WTC11 (cell line): ENCODE results near the gene CDC5L. TPM values are rescaled to one million over a fixed set of nuclear protein-coding genes. Genes with fewer than 3 reads are reported as not detected.

Source experiments
- ATAC-seq: fragments of 200-7000 bp; cut with Tn5 transposase; 2 replicates; pipeline ENCODE4 v1.10.0; 2021; ENCODE audit warnings: mild to moderate bottlenecking, moderate library complexity
- CTCF ChIA-PET: fragments of 300-600 bp; sonication (Branson Sonifier 250); formaldehyde crosslinking; loops from one replicate; lab custom pipeline; 2021; ENCODE audit warnings: antibody characterized with exemption; lab: Charles Lee
- POLR2A ChIA-PET: fragments of 350-600 bp; sonication (Branson Sonifier 250); formaldehyde crosslinking; loops from one replicate; lab custom pipeline; 2021; ENCODE audit warnings: antibody characterized with exemption; lab: Charles Lee
- DNase-seq: peaks from one replicate; pipeline ENCODE4 v3.0.0; 2021; ENCODE audit warnings: low spot score
- H3K27ac Mint-ChIP-seq: 2 replicates; pipeline ENCODE4 v1.8.0; 2021; ENCODE audit warnings: mixed read lengths
- H3K27me3 Mint-ChIP-seq: 2 replicates; pipeline ENCODE4 v1.8.0; 2021; ENCODE audit warnings: low read depth, mild to moderate bottlenecking, moderate library complexity, mixed read lengths
- H3K36me3 Mint-ChIP-seq: 2 replicates; pipeline ENCODE4 v1.8.0; 2021; ENCODE audit warnings: mixed read lengths
- H3K4me1 Mint-ChIP-seq: 2 replicates; pipeline ENCODE4 v1.8.0; 2022; ENCODE audit warnings: mixed read lengths
- H3K4me3 Mint-ChIP-seq: 2 replicates; pipeline ENCODE4 v1.8.0; 2021; ENCODE audit warnings: mild to moderate bottlenecking, moderate library complexity, mixed read lengths
- H3K9me3 Mint-ChIP-seq: 2 replicates; pipeline ENCODE4 v1.8.0; 2021; ENCODE audit warnings: mixed read lengths
- FOXP1 ChIP-seq: sonication (generic); formaldehyde crosslinking; IDR thresholded peaks from 2 replicates; pipeline ENCODE4 v1.8.0; 2022; ENCODE audit warnings: missing genetic modification reagents, mild to moderate bottlenecking, moderate library complexity, borderline replicate concordance
- HMGA2 ChIP-seq: fragments of 250-450 bp; sonication (Bioruptor Pico); IDR thresholded peaks from 2 replicates; pipeline ENCODE4 v1.4.0; 2021; ENCODE audit warnings: mild to moderate bottlenecking, moderate library complexity
- KAT7 ChIP-seq: sonication (generic); formaldehyde crosslinking; IDR thresholded peaks from 2 replicates; pipeline ENCODE4 v1.8.1; 2023; ENCODE audit warnings: missing genetic modification reagents, mild to moderate bottlenecking, borderline replicate concordance
- NFYB ChIP-seq: sonication (generic); formaldehyde crosslinking; conservative IDR thresholded peaks from 2 replicates; pipeline ENCODE4 v1.8.0; 2022; ENCODE audit warnings: low read depth, missing genetic modification reagents
- SMAD3 ChIP-seq: sonication (generic); formaldehyde crosslinking; IDR thresholded peaks from 2 replicates; pipeline ENCODE4 v1.8.0; 2022; ENCODE audit warnings: missing genetic modification reagents, mild to moderate bottlenecking, borderline replicate concordance
- SMAD4 ChIP-seq: sonication (generic); formaldehyde crosslinking; IDR thresholded peaks from 2 replicates; pipeline ENCODE4 v1.8.0; 2022; ENCODE audit warnings: mild to moderate bottlenecking, missing genetic modification reagents
- SP1 ChIP-seq: sonication (generic); formaldehyde crosslinking; conservative IDR thresholded peaks from 2 replicates; pipeline ENCODE4 v1.8.1; 2022; ENCODE audit warnings: missing genetic modification reagents
- TEAD1 ChIP-seq: sonication (generic); formaldehyde crosslinking; IDR thresholded peaks from 2 replicates; pipeline ENCODE4 v1.8.0; 2022; ENCODE audit warnings: mild to moderate bottlenecking, missing genetic modification reagents
- ZBTB21 ChIP-seq: sonication (generic); formaldehyde crosslinking; IDR thresholded peaks from 2 replicates; pipeline ENCODE4 v1.8.1; 2023; ENCODE audit warnings: mild to moderate bottlenecking, missing genetic modification reagents, borderline replicate concordance
- ZNF317 ChIP-seq: sonication (generic); formaldehyde crosslinking; IDR thresholded peaks from 2 replicates; pipeline ENCODE4 v1.8.1; 2023; ENCODE audit warnings: low read depth, mild to moderate bottlenecking, moderate library complexity, missing genetic modification reagents, borderline replicate concordance
- total RNA-seq: library from RNA; stranded (reverse); gene quantifications from 3 replicates; pipeline ENCODE4 v1.2.3, GENCODE V29; 2021
- TF ChIP-seq, protein P1 (sequence below): fragments of 250-450 bp; sonication (Bioruptor Pico); IDR thresholded peaks from 2 replicates; pipeline ENCODE4 v1.9.0; 2021; ENCODE audit warnings: mild to moderate bottlenecking
- TF ChIP-seq, protein P2 (sequence below): sonication (generic); formaldehyde crosslinking; IDR thresholded peaks from 2 replicates; pipeline ENCODE4 v1.8.0; 2022; ENCODE audit warnings: mild to moderate bottlenecking, missing genetic modification reagents
- TF ChIP-seq, protein P3 (sequence below): sonication (generic); formaldehyde crosslinking; IDR thresholded peaks from 2 replicates; pipeline ENCODE4 v1.8.1; 2023; ENCODE audit warnings: mild to moderate bottlenecking, missing genetic modification reagents, moderate library complexity
- TF ChIP-seq, protein P4 (sequence below): sonication (generic); formaldehyde crosslinking; IDR thresholded peaks from 2 replicates; pipeline ENCODE4 v1.8.1; 2022; ENCODE audit warnings: missing genetic modification reagents, borderline replicate concordance
- TF ChIP-seq, protein P5 (sequence below): fragments of 250-450 bp; sonication (Bioruptor Pico); IDR thresholded peaks from 2 replicates; pipeline ENCODE4 v1.8.0; 2021; ENCODE audit warnings: mild to moderate bottlenecking
- TF ChIP-seq, protein P6 (sequence below): sonication (generic); formaldehyde crosslinking; IDR thresholded peaks from 2 replicates; pipeline ENCODE4 v1.8.0; 2022; ENCODE audit warnings: mild to moderate bottlenecking, missing genetic modification reagents
- TF ChIP-seq, protein P7 (sequence below): fragments of 250-450 bp; sonication (Bioruptor Pico); conservative IDR thresholded peaks from 2 replicates; pipeline ENCODE4 v1.9.0; 2021; ENCODE audit warnings: mild to moderate bottlenecking

Gene CDC5L
- total RNA-seq, 1 experiment from 2014 or later: 23.5 TPM

DNA sequence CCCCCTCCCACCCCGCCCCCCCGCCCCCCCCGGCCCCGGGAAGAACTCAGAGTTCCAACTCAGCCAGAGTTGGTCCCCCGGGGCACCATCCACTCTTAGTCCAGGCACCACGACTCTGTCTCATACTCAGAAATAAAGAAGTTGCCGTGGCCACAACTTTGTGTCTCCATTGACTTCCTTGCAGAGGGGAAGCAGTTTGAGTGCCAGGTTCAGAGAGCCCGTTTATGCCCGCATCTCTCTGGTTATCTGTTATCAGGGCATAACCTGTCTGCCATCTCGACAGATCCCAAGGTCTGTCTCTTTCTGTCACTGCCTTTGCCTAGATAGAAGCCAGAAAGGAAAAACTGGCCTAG lies 605 bp downstream of the CDC5L start:
- ATAC-seq: no peak
- no peak for DNase-seq
- peak overlapping the region; percentile 88 for H3K4me3 Mint-ChIP-seq
- H3K4me1 Mint-ChIP-seq: peaks cover 24% of the 10 kb centered on the region
- peaks cover 26% of the 10 kb centered on the region for H3K36me3 Mint-ChIP-seq
- H3K27me3 Mint-ChIP-seq: no peaks in the 10 kb centered on the region
- ChIA-PET CTCF (interaction anchor here (0.9 to 1.5 kb wide), 4 partner anchors 9 to 154 kb away, joined by 3 to 7 read pairs (median 4); partner anchors contain the start of gene AARS2), POLR2A (no interaction called here)
- no peak for TF ChIP-seq ZBTB21 (CRISPR knock-in tag)
- TF ChIP-seq, protein P1, sequence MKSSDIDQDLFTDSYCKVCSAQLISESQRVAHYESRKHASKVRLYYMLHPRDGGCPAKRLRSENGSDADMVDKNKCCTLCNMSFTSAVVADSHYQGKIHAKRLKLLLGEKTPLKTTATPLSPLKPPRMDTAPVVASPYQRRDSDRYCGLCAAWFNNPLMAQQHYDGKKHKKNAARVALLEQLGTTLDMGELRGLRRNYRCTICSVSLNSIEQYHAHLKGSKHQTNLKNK (CRISPR knock-in tag): no peak
- peak overlapping the region; percentile 72 for H3K27ac Mint-ChIP-seq
- H3K9me3 Mint-ChIP-seq: no peaks in the 10 kb centered on the region

DNA sequence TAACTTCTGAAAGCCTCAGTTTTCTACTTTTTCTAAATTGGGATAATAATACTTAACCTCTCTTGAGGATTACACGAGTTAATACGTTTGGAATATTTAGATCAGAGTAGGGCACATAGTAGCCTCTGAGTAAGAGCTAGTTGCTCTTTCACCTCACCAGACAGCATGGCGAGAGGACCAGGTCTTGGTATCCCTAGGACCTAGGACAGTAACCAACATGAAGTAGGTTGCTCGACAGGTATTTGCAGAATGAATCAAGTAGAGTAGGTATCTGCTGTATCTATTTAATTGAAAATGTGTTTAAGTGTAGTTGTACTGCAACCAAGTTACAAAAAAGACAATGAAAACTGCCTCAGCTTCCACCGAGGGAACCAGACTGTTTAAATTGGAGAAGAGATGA lies 1.4 kb downstream of the CDC5L start:
- CTCF ChIA-PET: no interaction called here
- H3K4me3 Mint-ChIP-seq: peak overlapping the region; percentile 88
- no peaks in the 10 kb centered on the region for H3K9me3 Mint-ChIP-seq
- TF ChIP-seq, protein P2, sequence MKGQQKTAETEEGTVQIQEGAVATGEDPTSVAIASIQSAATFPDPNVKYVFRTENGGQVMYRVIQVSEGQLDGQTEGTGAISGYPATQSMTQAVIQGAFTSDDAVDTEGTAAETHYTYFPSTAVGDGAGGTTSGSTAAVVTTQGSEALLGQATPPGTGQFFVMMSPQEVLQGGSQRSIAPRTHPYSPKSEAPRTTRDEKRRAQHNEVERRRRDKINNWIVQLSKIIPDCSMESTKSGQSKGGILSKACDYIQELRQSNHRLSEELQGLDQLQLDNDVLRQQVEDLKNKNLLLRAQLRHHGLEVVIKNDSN (CRISPR knock-in tag): no peak
- no peak for TF ChIP-seq SP1 (CRISPR knock-in tag)
- TF ChIP-seq, protein P3, sequence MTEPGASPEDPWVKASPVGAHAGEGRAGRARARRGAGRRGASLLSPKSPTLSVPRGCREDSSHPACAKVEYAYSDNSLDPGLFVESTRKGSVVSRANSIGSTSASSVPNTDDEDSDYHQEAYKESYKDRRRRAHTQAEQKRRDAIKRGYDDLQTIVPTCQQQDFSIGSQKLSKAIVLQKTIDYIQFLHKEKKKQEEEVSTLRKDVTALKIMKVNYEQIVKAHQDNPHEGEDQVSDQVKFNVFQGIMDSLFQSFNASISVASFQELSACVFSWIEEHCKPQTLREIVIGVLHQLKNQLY (CRISPR knock-in tag): no peak
- TF ChIP-seq, protein P4, sequence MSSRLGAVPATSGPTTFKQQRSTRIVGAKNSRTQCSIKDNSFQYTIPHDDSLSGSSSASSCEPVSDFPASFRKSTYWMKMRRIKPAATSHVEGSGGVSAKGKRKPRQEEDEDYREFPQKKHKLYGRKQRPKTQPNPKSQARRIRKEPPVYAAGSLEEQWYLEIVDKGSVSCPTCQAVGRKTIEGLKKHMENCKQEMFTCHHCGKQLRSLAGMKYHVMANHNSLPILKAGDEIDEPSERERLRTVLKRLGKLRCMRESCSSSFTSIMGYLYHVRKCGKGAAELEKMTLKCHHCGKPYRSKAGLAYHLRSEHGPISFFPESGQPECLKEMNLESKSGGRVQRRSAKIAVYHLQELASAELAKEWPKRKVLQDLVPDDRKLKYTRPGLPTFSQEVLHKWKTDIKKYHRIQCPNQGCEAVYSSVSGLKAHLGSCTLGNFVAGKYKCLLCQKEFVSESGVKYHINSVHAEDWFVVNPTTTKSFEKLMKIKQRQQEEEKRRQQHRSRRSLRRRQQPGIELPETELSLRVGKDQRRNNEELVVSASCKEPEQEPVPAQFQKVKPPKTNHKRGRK (CRISPR knock-in tag): no peak
- peaks cover 33% of the 10 kb centered on the region for H3K36me3 Mint-ChIP-seq
- DNase-seq (no peak), ATAC-seq (no peak)
- peak overlapping the region; percentile 34; the same call in 1 of the 2 replicates for H3K27ac Mint-ChIP-seq
- H3K4me1 Mint-ChIP-seq: peaks cover 24% of the 10 kb centered on the region
- POLR2A ChIA-PET: no interaction called here
- H3K27me3 Mint-ChIP-seq: no peaks in the 10 kb centered on the region

DNA sequence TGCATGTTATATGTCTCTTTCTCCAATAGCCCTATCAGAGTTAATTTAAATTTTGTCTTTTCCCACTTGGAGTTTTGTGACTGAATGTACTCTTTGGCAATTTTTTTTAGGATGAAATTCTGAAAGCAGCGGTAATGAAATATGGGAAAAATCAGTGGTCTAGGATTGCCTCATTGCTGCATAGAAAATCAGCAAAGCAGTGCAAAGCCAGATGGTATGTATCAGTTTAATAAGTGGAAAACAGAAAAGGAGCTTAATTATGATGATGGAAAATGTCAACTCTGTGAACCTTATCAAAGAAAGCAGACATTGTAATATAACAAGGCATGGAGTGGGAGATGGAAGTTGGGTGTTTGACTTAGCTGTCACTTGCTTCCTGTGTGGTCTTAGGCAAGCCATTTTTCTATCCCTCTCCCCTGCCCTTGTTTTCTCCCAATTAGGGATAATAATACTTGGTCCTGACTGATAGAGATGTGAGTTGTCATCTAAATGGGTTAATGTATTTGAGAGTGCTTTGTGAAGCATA lies 2.7 kb downstream of the CDC5L start:
- DNase-seq (no peak), ATAC-seq (no peak)
- ChIA-PET CTCF (no interaction called here), POLR2A (no interaction called here)
- Mint-ChIP-seq H3K4me1 (peaks cover 24% of the 10 kb centered on the region), H3K27me3 (no peaks in the 10 kb centered on the region), H3K36me3 (peaks cover 43% of the 10 kb centered on the region), H3K27ac (no peak overlapping the region), H3K4me3 (no peak overlapping the region), H3K9me3 (no peaks in the 10 kb centered on the region)
- TF ChIP-seq SMAD4 (CRISPR knock-in tag) (no peak), KAT7 (no peak)
- TF ChIP-seq, protein P5, sequence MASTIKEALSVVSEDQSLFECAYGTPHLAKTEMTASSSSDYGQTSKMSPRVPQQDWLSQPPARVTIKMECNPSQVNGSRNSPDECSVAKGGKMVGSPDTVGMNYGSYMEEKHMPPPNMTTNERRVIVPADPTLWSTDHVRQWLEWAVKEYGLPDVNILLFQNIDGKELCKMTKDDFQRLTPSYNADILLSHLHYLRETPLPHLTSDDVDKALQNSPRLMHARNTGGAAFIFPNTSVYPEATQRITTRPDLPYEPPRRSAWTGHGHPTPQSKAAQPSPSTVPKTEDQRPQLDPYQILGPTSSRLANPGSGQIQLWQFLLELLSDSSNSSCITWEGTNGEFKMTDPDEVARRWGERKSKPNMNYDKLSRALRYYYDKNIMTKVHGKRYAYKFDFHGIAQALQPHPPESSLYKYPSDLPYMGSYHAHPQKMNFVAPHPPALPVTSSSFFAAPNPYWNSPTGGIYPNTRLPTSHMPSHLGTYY (CRISPR knock-in tag): no peak

DNA sequence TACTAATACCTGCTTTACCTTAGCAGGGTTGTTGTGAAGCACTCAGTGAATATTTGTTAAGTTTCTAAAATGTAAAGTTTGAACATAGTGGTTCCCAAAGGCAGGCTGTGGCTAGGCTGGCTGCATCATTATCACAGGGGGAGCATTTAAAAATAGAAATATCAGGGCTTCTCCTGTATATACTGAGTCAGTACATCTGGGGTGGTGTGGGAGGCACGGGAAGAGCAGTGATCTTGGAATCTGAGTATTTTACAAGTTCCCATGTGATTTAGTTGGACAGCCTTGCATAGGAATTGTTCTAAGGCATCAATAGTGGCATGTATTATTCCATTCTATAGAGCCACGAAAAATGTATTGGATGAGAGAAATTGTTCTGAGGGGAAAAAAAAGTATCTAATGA lies 8.0 kb downstream of the CDC5L start:
- Mint-ChIP-seq H3K27ac (no peak overlapping the region), H3K27me3 (no peaks in the 10 kb centered on the region), H3K9me3 (no peaks in the 10 kb centered on the region), H3K4me1 (no peaks in the 10 kb centered on the region), H3K36me3 (peaks cover 79% of the 10 kb centered on the region), H3K4me3 (no peak overlapping the region)
- DNase-seq (no peak), ATAC-seq (no peak)
- CTCF ChIA-PET: interaction anchor here (0.7 kb wide), 1 partner anchor 38 kb away, joined by 3 read pairs; no protein-coding TSS in a partner anchor
- POLR2A ChIA-PET: no interaction called here
- TF ChIP-seq, protein P5 (CRISPR knock-in tag): no peak
- TF ChIP-seq HMGA2 (CRISPR knock-in tag): no peak
- TF ChIP-seq, protein P6, sequence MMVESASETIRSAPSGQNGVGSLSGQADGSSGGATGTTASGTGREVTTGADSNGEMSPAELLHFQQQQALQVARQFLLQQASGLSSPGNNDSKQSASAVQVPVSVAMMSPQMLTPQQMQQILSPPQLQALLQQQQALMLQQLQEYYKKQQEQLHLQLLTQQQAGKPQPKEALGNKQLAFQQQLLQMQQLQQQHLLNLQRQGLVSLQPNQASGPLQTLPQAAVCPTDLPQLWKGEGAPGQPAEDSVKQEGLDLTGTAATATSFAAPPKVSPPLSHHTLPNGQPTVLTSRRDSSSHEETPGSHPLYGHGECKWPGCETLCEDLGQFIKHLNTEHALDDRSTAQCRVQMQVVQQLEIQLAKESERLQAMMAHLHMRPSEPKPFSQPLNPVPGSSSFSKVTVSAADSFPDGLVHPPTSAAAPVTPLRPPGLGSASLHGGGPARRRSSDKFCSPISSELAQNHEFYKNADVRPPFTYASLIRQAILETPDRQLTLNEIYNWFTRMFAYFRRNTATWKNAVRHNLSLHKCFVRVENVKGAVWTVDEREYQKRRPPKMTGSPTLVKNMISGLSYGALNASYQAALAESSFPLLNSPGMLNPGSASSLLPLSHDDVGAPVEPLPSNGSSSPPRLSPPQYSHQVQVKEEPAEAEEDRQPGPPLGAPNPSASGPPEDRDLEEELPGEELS (CRISPR knock-in tag): no peak
- TF ChIP-seq, protein P7, sequence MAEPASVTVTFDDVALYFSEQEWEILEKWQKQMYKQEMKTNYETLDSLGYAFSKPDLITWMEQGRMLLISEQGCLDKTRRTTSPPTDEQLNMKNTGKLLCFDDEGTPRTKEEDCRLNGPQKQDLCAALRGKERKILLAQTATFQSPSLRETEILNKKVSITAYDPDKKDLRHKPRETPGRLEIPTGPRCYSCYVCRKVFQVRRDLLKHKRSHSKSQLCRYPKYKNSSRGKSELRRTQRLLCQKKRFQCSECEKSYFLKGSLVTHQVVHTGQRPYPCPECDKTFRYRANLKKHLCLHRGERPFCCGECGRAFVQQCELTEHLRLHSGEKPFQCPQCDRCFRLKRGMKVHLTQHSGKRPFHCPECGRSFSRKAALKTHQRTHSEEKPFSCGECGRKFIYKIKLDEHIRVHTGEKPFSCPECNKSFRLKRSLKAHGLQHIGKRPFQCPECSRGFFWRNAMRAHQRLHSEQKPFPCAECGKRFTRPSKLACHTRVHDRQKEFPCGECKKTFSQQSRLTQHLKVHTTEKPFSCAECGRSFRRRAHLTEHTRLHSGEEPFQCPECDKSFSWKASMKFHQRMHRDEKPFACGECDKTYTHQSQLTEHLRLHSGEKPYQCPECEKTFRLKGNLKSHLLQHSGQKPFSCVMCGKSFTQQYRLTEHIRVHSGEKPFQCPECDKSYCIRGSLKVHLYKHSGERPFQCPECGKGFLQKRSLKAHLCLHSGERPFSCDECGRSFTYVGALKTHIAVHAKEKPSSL (CRISPR knock-in tag): no peak
- no peak for TF ChIP-seq FOXP1 (CRISPR knock-in tag)
- no peak for TF ChIP-seq ZNF317 (CRISPR knock-in tag)
- no peak for TF ChIP-seq TEAD1 (CRISPR knock-in tag)
- TF ChIP-seq NFYB (CRISPR knock-in tag): no peak
- no peak for TF ChIP-seq KAT7
- TF ChIP-seq ZBTB21 (CRISPR knock-in tag): no peak
- no peak for TF ChIP-seq SMAD3 (CRISPR knock-in tag)
